Activated T-helper 1 cell treated with anti-CD3 and anti-CD28 coated beads, Interleukin-12 subunit alpha, Interleukin-12 subunit beta, Interleukin-2, Interleukin-4 antibody, amounts not matched to agents 30 ng/mL and 10 ng/mL and 1 ng/mL, durations not matched to agents 14 hours and 24 hours and 36 hours (primary cell): ENCODE data around the gene CFAP58. TPM values are rescaled to one million over a fixed set of nuclear protein-coding genes. Genes with fewer than 3 reads are reported as not detected.

Experiments used
- DNase-seq: peaks from one replicate; pipeline ENCODE4 v3.0.0; 2021; ENCODE audit warnings: low spot score
- H3K27ac Mint-ChIP-seq: one replicate; pipeline ENCODE4 v1.8.0; 2021; ENCODE audit warnings: mild to moderate bottlenecking, mixed read lengths
- H3K27me3 Mint-ChIP-seq: one replicate; pipeline ENCODE4 v1.8.0; 2022; ENCODE audit warnings: mild to moderate bottlenecking, moderate library complexity, mixed read lengths; ENCODE audit not compliant: insufficient read depth
- H3K36me3 Mint-ChIP-seq: one replicate; pipeline ENCODE4 v1.8.0; 2021; ENCODE audit warnings: low read depth, mixed read lengths
- H3K4me1 Mint-ChIP-seq: one replicate; pipeline ENCODE4 v1.8.0; 2021; ENCODE audit warnings: low read depth, mixed read lengths
- H3K4me3 Mint-ChIP-seq: one replicate; pipeline ENCODE4 v1.8.0; 2021; ENCODE audit warnings: mild to moderate bottlenecking, moderate library complexity, mixed read lengths
- H3K9me3 Mint-ChIP-seq: one replicate; pipeline ENCODE4 v1.8.0; 2021; ENCODE audit warnings: mixed read lengths
- intact Hi-C: fragments of 100-400 bp; cut with micrococcal nuclease; formaldehyde crosslinking; loops from one replicate; pipeline ENCODE4 v1.15.1; 2024
- total RNA-seq: library from RNA; stranded (reverse); gene quantifications from 2 replicates; pipeline ENCODE4 v1.2.3, GENCODE V29; 2022

The CFAP58 gene
- total RNA-seq, 1 donor from 2014 or later = 0.08 TPM

- Mint-ChIP-seq H3K27ac (no peak overlapping the region), H3K4me1 (no peaks in the 10 kb centered on the region)
- intact Hi-C loops = no loop called here
Measured at GRCh38 chr10:104479906-104480593, 126.4 kb downstream of the CFAP58 start.

GRCh38 chr10:104480797-104481196, 127.2 kb downstream of the CFAP58 start:
- H3K9me3 Mint-ChIP-seq = no peaks in the 10 kb centered on the region
- no peak overlapping the region for H3K27ac Mint-ChIP-seq
- H3K4me3 Mint-ChIP-seq = no peak overlapping the region
- no peak for DNase-seq
- intact Hi-C loops = no loop called here
- H3K4me1 Mint-ChIP-seq = no peaks in the 10 kb centered on the region
- no peaks in the 10 kb centered on the region for H3K36me3 Mint-ChIP-seq
- H3K27me3 Mint-ChIP-seq = peaks cover 7% of the 10 kb centered on the region

More at GRCh38 chr10:104479906-104480593, 126.4 kb downstream of the CFAP58 start:
- no peak for DNase-seq
- Mint-ChIP-seq H3K4me3 (no peak overlapping the region), H3K9me3 (no peaks in the 10 kb centered on the region), H3K27me3 (peaks cover 7% of the 10 kb centered on the region), H3K36me3 (no peaks in the 10 kb centered on the region)

DNA sequence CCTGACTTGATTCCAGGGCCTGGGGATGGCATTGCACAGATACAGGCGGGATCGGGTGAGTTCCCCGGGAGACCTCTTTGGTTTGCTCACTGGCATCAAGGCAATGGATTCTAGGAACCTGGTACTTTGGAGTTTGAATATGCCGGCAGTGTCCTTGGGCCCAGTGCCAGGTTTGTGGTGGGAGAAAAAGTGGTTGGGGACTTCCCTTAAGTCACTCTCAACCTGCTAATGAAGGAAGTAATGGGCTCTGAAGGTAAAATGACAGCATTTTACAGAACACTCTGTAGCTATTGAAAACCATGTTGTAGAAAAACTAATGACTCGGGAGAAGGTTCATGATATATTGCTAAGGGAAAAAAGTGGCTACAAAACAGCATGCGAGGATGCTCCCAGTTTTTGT, 129.9 kb downstream of the CFAP58 start:
- no peaks in the 10 kb centered on the region for H3K36me3 Mint-ChIP-seq
- intact Hi-C loops = no loop called here
- H3K27ac Mint-ChIP-seq = no peak overlapping the region
- H3K4me1 Mint-ChIP-seq = no peaks in the 10 kb centered on the region
- no peak overlapping the region for H3K4me3 Mint-ChIP-seq
- no peak for DNase-seq
- H3K27me3 Mint-ChIP-seq = peaks cover 11% of the 10 kb centered on the region
- H3K9me3 Mint-ChIP-seq = no peaks in the 10 kb centered on the region

GRCh38 chr10:104485632-104486031, 132.0 kb downstream of the CFAP58 start:
- Mint-ChIP-seq H3K9me3 (no peaks in the 10 kb centered on the region), H3K4me3 (no peak overlapping the region), H3K36me3 (no peaks in the 10 kb centered on the region), H3K4me1 (no peaks in the 10 kb centered on the region), H3K27me3 (peaks cover 11% of the 10 kb centered on the region), H3K27ac (no peak overlapping the region)
- no peak for DNase-seq
- intact Hi-C loops = no loop called here

DNA sequence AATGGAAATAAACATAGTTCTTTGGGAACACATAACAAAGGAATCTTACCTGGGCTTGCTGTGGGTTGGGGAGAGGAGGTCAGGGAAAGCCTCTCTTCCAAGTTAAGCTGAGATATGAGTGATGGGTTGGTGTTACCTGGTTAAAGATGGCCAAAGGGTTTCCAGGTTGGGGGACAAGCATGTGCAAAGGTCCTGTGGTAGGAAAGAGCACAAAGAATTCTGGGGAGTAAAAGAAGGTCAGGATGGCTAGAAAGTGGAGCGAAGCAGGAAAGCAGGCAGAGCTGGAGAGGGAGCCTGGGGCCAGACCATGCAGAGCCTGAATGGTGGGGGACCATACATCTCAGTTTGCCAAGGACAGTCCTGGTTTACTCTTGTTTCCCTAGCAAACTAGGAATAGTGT, 133.2 kb downstream of the CFAP58 start:
- Mint-ChIP-seq H3K27me3 (peaks cover 11% of the 10 kb centered on the region), H3K36me3 (no peaks in the 10 kb centered on the region), H3K9me3 (no peaks in the 10 kb centered on the region), H3K4me1 (no peaks in the 10 kb centered on the region), H3K4me3 (no peak overlapping the region), H3K27ac (no peak overlapping the region)
- intact Hi-C loops = no loop called here
- no peak for DNase-seq

DNA sequence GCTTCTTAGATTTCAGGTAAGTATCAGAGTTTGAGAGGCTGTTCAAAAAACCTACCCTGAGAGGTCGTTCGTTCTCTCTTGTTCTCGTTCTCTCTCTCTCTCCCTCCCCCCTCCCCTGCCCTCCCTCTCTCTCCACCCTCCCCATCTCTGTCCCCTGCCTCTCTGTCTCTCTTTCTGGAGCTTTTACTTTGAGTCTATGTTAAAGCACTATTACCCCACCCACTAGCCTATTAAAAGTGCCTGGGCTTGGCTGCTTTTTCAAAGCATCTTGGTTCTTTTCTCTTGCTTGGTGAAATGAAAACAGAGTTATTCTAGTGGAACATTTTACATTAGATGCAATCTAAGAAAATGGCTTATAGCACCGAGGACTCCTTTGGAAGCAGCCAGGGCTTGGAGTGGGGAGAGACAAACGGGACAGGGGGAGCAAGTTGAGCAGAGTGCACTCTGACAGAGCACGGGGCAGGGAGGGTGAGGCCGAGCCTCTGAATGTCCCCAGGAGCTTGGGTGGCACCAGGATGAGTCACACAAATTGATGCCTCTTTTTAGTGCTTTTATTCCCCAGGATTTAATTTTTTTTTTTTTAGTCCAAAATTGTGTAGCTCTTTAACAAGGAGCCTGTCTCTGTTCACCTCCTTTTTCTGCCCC, 134.3 kb downstream of the CFAP58 start:
- intact Hi-C loops = no loop called here
- DNase-seq = no peak
- Mint-ChIP-seq H3K27ac (no peak overlapping the region), H3K4me1 (no peaks in the 10 kb centered on the region), H3K36me3 (no peaks in the 10 kb centered on the region), H3K4me3 (no peak overlapping the region), H3K9me3 (no peaks in the 10 kb centered on the region), H3K27me3 (peaks cover 11% of the 10 kb centered on the region)

- Mint-ChIP-seq H3K9me3 (no peaks in the 10 kb centered on the region), H3K4me3 (no peak overlapping the region), H3K36me3 (no peaks in the 10 kb centered on the region), H3K27ac (no peak overlapping the region), H3K4me1 (no peaks in the 10 kb centered on the region), H3K27me3 (peaks cover 9% of the 10 kb centered on the region)
- intact Hi-C loops = no loop called here
- DNase-seq = no peak
Measured at GRCh38 chr10:104488439-104488832, 134.8 kb downstream of the CFAP58 start.

GRCh38 chr10:104492329-104492940, 138.8 kb downstream of the CFAP58 start:
- no peak overlapping the region for H3K4me3 Mint-ChIP-seq
- intact Hi-C loops = no loop called here
- H3K36me3 Mint-ChIP-seq = no peaks in the 10 kb centered on the region
- peaks cover 7% of the 10 kb centered on the region for H3K27me3 Mint-ChIP-seq
- DNase-seq = no peak
- no peaks in the 10 kb centered on the region for H3K9me3 Mint-ChIP-seq
- no peak overlapping the region for H3K27ac Mint-ChIP-seq
- no peaks in the 10 kb centered on the region for H3K4me1 Mint-ChIP-seq

GRCh38 chr10:104498347-104499081, 144.9 kb downstream of the CFAP58 start:
- no peaks in the 10 kb centered on the region for H3K36me3 Mint-ChIP-seq
- H3K9me3 Mint-ChIP-seq = no peaks in the 10 kb centered on the region
- intact Hi-C loops = no loop called here
- peaks cover 8% of the 10 kb centered on the region for H3K27me3 Mint-ChIP-seq
- H3K4me3 Mint-ChIP-seq = no peak overlapping the region
- H3K4me1 Mint-ChIP-seq = no peaks in the 10 kb centered on the region
- no peak for DNase-seq
- no peak overlapping the region for H3K27ac Mint-ChIP-seq

DNA sequence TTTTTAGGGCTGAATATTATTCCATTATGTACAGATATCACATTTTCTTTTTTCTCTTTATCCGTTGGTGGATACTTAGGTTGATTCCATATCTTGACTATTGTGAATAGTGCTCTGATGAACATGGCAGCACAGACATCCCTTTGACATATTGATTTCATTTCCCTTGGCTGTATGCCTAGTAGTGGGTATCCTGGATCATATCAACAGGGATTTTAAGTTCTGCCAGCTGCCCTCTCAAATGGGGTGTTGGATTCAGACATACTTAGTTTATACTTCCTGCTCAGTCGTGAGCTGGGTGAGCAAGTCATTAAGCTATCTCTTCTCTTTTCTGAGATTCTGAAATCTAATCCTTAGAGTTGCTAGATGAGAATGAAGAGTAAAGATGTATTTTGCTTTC, 147.8 kb downstream of the CFAP58 start:
- no peak overlapping the region for H3K4me3 Mint-ChIP-seq
- H3K4me1 Mint-ChIP-seq = no peaks in the 10 kb centered on the region
- no peak overlapping the region for H3K27ac Mint-ChIP-seq
- no peaks in the 10 kb centered on the region for H3K9me3 Mint-ChIP-seq
- DNase-seq = no peak
- H3K36me3 Mint-ChIP-seq = no peaks in the 10 kb centered on the region
- H3K27me3 Mint-ChIP-seq = peaks cover 9% of the 10 kb centered on the region
- intact Hi-C loops = no loop called here

- Mint-ChIP-seq H3K4me1 (no peaks in the 10 kb centered on the region), H3K27ac (no peak overlapping the region), H3K36me3 (no peaks in the 10 kb centered on the region), H3K27me3 (peaks cover 10% of the 10 kb centered on the region), H3K4me3 (no peak overlapping the region), H3K9me3 (no peaks in the 10 kb centered on the region)
- DNase-seq = no peak
- intact Hi-C loops = no loop called here
Measured at GRCh38 chr10:104501864-104502579, 148.4 kb downstream of the CFAP58 start.

- intact Hi-C loops = no loop called here
- no peaks in the 10 kb centered on the region for H3K4me1 Mint-ChIP-seq
- H3K27me3 Mint-ChIP-seq = peaks cover 12% of the 10 kb centered on the region
- H3K9me3 Mint-ChIP-seq = no peaks in the 10 kb centered on the region
- no peak overlapping the region for H3K4me3 Mint-ChIP-seq
- H3K36me3 Mint-ChIP-seq = no peaks in the 10 kb centered on the region
- no peak overlapping the region for H3K27ac Mint-ChIP-seq
- DNase-seq = no peak
Measured at GRCh38 chr10:104502907-104503306, 149.3 kb downstream of the CFAP58 start.
